GM20431 (cell line): Measurements from ENCODE around the gene MROH2A.
"Not testable (repeated sequence)": the region's sequence is repeated elsewhere in the genome, so short reads cannot be mapped to it uniquely, and the experiment has no call there.

Experiments
- in situ Hi-C: fragments of 300-500 bp; cut with MseI, MboI; formaldehyde crosslinking; loops from one replicate; pipeline ENCODE4 v1.15.0; 2020; ENCODE audit warnings: low sequenced_read_pairs; ENCODE audit not compliant: unreplicated experiment

Gene MROH2A

DNA sequence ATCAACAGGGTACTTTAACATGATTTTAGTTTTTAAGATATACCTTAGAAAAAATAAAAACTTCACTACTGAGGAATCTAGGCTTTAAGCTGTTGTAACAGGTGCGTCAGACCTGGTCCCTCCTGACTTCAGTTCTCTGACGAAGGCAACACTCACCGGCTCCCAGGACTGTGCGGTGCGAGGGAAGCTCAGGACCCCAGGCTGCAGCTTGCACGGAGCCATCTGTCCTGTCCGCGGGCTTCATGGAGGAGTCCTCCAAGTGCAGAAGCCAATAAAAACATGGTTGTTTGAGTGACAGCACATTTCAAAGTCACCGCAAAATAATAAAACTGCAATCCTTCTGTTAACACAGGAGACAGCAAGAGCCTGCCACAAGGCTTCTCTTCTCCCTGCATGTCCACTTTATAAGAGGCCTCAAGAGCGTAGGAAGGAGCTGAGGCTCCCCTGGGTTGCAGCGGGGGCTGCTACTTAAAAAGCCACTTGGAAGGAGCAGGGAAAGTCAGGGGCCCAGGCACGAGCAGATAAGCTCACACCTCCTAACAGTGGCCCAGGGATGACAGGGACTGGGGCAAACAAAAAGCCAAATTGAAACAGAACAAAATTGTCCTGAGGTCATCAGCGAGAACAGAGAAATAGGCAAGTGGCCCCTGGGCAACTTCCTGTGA lies 71.6 kb downstream of the MROH2A start:
- in situ Hi-C loops: no loop called here

DNA sequence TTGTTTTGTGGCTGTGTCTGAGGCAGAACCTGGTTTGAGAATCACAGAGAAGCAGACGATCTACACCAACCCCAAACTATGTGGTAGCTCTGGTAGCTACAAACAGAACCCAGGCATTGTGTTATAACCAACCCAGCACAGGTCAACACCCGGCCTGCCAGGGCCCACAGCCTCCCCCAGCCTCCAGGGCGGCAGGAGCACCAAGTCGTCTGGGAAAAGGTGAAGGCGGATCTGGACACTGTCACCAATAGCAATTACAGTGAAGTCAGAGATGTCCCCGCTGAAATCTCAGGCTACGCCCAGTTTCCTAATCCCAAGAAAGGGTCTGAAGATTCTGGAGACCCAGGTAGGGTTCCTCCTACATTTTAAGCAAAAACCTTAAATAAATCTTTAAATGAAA lies 72.6 kb downstream of the MROH2A start:
- in situ Hi-C loops: no loop called here

DNA sequence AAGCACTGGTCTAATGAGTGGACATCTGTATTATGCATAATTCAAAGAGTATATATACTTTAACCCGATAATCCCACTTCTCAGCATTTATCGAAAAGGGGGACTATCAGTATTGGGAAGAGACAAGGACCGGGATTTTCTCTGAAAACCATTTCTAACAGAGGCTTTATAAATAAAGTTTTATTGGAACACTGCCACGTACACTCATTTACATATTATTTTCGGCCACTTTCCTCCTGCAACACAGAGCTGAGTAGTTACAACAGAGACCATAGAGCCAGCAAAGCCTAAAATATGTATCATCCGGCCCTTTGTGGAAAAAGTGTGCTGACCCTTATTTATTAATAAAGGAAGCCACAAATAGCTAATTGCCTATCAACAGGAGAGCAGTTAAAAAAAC lies 73.0 kb downstream of the MROH2A start:
- in situ Hi-C loops: no loop called here

DNA sequence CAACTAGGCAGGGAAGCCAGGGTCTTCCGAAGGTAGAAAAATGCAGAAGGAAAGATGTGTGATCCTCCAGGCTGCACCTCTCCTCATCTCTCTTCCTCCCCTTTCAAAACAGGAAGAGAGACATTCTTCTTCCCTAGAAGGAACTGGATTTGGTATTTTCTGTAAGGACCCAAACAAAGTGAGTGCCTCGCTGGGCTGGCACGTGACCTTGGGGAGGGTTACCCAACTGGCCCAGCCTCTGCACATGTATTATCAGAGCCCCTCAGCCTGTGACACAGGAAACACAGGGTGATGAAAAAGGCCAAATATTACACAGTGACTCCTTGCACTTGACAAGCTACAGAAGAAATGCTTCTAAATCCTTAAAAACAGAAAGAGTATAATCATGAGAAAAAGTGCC lies 73.9 kb downstream of the MROH2A start:
- in situ Hi-C loops: no loop called here

DNA sequence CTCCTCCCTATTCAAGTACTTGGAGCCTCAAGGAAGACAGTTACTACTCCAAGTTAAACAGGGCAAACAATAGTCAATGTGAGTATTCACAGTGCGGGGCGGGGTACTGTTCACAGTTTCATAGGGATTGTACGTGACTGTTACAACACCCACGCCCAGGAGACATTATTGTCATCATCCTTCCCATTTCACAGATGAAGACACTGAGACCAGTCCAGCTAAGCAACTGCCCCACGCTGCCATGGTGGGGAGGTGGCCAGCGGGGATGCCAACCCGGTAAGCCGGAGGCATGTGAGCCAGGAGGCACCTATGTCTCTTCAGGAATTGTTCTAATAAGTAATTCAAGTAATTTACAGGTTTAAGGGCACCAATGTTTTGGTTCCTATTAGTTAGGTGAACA lies 75.2 kb downstream of the MROH2A start:
- in situ Hi-C loops: no loop called here

DNA sequence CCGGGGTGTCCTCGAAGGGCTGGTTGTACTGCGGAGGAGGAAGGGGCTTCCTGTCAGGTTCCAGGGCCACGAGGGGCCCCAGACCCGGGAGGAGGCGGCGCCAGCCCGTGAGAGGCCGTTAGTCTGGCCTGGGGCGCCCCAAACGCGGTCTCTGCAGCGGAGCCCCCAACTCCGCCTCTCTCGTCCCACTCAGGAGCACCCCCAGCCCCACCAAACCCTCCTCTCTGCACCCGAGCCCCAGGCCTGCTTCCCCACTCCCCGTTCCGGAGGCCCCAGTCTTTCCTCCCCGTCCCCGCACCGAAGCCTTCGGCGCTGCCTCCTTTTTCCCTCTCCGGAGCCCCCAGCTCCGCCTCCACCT lies 75.7 kb downstream of the MROH2A start:
- in situ Hi-C loops: no loop called here

DNA sequence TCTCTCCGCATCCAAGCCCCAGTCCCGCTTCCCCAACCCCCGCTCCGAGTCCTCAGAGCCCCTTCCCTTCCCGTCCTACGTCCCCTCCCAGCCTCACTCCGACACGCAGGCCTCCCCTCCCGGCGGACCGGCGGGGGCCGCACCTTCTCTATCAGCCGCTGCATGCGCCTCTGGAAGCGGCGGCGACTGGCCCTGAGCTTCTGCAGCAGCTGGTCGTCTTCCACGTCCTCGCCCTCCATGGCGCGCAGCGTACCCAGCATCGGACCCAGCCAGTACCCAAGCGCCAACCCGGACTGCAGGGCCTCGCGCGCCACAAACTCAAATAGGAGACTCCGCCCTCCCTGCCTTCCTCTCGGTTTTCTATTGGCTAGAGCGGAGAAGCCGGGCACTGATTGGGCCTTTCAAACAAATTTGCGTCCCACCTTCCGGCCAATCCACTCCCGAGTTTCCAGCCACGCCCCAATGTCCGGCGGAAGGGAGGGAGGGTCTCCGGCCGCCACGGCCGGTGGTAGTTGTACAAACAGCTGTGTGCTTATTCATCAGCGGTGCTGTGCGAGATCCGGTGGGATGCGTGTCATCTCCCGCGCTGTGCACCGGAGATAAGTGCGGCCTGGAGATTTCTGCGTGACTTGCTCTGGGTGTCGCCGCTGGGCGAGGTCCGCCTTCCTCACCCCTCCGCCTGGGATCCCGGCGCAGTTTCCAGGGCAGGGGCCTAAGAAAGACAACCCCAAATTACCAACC lies 76.3 kb downstream of the MROH2A start, which contains the start of gene HJURP:
HJURP (minus strand) TSS at position 295 of the 741 bp plus-strand sequence; CDS start at position 260, 35 bp downstream.
- in situ Hi-C loops: no loop called here

DNA sequence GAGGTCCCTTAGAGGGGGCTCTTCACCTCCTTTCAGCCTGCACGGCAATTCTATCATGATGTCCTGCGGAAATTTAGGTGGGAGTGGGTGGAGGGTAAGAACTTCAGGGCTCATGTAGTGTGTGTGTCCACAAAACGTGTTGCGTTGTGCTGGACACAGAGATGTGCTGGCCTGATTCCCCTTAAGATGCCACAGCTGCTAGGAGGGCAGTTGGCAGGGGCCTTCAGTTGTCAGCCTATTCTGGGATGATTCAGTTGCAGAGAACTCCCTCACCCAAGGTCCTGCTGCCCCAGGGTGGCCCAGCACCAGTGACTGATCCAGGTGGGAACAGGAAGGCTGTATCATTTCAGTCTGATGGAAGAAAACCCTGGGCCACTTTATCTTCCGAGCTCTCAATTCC lies 77.2 kb downstream of the MROH2A start:
- in situ Hi-C loops: no loop called here

DNA sequence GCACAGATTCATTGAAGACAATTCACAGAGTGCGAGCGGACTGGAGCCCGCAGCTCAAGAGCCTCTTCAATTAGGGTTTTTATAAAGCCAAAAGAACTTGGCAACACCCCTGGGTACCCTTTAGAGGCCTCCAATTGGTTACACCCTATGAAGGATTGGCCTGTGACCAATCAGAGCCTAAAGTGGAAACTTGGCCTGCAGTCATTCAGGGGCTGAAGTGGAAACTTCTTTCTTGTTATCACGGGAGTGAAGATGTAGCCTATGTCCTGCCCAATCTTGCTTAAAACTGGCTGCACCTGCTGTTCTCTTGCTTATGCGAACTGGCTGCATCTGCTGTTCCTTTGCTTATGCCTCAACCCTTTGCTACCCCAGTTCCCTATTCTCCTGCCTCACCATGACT lies 78.1 kb downstream of the MROH2A start:
- in situ Hi-C loops: no loop called here

DNA sequence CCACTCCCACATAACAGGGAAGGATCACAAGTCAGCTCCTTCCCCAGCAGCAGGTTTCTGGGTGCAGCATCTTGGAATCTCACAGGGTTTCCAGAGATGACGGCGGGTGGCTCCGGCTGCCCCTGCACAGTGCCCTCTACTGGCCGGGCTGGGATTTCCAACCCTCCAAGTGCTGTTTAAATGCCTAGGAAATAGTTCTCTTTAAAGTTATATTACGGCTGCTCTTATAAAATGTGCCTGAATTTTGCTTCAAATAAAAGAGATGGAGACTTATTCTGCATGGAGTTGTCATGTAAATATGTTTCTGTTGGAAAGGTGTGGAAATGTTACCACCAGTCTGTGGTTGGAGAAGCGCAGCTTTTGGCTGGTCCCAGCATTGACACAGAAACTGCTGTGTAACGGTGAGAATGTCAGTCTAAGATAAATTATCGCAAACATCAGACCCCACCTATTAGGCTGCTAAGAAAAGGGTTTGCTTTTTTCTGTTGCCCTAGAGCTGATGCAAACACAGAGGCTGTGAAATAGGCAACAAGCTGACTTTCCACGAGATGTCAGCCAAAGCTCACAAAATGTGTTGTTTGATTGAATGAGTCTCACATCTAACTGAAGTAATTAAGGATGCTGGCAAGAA lies 79.5 kb downstream of the MROH2A start:
- in situ Hi-C loops: no loop called here

DNA sequence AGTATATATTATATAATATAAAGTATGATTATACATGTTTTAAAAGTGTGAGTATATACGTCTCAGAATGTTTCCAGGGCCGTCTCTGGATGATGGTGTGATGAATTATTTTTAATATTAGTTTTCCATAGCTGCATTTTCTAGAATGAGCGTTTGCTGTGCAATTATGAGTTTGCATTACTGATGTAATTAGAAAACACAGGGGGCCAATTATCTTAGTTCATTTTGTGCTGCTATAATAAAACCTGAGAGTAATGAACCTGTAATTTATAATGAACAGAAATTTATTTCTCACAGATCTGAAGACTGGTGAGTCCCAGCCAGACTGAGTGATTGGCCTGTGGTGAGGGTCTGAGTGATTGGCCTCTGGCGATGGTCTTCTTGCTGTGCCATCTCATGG lies 80.2 kb downstream of the MROH2A start:
- in situ Hi-C loops: no loop called here

DNA sequence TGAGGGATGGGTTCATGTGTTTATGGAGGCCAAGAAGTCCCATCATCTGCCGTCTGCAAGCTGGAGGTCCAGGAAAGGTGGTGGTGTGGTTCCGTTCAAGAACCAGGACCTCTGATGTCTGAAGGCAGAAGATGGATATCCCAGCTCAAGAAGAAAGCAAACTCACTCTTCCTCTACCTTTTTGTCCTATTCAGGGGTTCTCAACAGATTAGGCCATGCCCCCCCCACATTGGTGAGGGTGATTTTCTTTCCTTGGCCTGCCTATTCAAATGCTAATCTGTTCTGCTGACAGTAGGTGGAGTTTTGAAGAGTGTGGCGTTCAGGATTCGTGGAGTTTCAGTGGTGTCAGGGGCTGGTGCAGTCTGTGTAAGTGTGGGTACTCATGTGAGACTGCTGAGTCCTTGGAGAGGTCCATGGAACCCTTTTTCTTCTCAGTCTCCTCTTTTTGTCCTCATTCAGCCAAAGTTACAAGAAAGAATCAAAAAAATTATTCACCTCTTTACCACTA lies 84.2 kb downstream of the MROH2A start:
- in situ Hi-C loops: no loop called here

DNA sequence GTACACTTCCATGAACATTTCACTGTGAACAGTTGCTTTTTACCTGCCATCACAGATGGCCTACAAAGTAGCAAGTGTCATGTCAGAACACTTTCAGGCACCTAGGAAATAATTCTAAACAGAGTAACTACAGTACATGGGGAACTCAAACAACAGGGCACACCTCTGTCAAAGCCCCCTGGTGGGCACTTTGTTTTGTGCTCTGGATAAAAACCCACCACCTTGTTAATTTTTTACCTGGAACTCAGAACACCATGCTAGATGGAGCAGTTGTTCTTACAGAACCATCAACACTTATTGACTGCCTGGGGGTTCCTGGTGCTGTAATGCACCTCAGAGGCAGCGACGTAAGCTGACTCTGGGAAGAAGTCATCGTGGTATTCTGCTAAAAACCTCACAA lies 87.7 kb downstream of the MROH2A start:
- in situ Hi-C loops: no loop called here

DNA sequence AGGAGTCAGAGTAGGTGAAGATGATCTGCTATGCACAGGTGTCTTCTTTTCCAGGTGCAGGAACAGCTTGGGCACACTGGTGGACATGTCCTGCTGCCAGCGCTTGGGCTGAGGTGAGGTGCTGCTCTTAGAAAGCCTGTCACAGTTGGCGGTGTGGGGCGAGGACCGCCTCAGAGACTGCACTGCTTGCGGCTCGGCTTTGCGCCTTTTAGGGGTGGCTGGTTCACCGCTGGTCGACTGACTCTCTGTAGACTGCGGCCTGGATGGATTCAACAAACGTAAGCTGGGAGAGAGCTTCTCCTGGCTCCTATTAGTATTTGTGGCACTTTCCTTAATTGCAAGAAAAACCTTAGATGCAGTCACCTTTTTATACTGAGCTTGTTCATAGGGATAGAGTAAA lies 88.3 kb downstream of the MROH2A start:
- in situ Hi-C loops: no loop called here

DNA sequence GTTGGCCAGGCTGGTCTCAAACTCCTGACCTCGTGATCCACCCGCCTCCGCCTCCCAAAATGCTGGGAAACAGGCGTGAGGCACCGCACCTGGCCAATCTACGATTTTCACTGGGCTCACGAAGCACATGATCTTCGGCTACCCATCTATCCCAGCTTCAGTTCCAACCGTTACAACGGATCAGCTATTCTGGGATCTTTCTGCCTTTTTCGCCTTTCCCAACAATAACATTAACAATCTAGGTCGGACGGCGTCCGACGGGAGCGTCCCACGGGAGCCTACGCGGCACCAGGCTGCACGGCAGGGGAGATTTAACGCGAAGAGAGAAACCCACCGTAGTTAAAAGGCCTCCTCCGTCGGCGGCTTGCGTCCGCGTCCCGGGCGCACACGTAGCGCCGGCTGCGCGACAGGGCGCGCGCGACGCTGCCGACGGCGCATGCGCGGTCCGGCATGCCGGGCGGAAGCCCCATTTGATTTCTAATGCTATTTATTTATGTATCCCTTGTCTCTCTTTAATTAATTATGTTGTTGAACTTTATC lies 89.9 kb downstream of the MROH2A start, which contains the start of gene MSL3B:
MSL3B (minus strand) TSS at position 394 of the 540 bp plus-strand sequence.
- in situ Hi-C loops: no loop called here

DNA sequence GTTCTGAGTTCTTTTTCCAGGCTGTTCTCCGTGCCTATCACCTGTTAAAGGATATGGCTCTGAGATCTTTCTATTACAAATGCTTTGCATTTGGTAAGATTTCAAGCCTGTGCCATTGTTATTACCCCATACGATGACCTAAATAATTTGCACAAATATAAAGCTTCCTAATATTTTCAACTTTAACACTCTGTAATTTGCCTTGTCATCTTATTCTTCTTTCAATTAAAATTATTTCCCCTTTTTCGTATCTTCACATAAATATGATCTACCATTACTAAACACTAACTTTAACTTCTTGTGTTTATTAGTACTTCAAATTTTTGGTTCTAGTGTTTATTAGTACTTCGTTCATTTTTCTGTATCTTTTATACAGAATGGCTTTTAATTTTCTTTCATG lies 93.3 kb downstream of the MROH2A start:
- in situ Hi-C loops: no loop called here

DNA sequence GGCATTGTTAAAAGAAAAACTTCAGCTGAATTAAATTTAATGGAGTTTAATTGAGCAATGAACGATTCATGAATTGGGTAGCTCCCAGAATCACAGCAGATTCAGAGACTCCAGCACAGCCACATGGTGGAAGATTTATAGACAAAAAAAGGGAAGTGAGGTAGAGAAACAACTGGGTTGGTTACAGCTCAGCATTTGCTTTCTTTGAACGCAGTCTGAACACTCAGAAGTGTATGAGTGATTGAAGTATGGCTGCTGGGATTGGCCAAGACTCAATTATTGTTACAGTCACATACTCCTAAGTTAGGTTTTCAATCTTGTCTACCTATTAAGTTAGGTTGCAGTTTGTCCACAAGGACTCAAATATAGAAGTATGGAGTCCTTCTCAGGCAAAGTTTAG lies 94.0 kb downstream of the MROH2A start:
- in situ Hi-C loops: not testable (repeated sequence)

DNA sequence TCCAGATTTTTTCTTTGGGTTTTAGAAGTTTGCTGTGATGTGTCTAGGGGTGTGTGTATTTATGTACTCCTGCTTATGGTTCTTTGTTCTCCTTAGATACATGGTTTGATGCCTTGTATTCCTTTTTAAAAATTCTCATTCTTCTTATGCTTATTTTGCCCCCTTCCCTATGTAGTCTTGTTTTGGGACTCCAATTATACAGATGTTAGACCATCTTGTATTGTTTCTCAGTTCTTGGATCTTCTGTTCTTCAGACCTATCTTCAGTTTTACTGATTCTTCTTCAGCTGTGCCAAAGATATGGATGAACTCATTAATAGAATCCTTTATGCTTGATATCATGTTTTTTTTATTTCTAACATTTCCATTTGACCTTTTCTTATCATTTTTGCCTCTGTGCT lies 104.2 kb downstream of the MROH2A start:
- in situ Hi-C loops: no loop called here
